ENCODE measurements around the gene PRR15L. TPM values are rescaled to one million over a fixed set of nuclear protein-coding genes. Genes with fewer than 3 reads are reported as not detected.

Gene PRR15L
- polyA plus RNA-seq, 1 experiment = not detected

DNA sequence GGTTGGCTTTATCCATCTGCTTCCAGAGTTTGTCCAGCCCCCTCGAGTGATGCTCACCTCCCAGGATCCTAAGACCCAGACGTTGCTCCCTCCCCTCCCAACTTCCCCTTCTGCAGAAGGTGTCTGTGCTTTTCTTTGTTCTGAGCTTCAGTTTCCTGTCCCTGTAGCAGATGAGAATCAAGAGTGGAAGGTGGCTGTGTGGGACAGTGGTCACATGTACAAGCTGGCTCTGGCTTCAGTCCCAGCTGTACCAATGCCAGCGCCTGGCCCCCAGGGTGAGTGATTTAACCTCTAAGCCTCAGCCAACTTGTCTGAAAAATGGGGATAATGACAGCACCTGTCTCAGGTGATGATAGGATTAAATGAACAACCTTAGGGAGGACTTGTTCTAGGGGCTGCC, 7.7 kb downstream of the PRR15L start:
- ChIA-PET CTCF (interaction anchor here (0.6 to 19.6 kb wide), 34 partner anchors 10 to 1805 kb away, joined by 3 to 380 read pairs (median 4); partner anchors contain the start of genes CDK5RAP3, PNPO, PRR15L and SCRN2), POLR2A (no interaction called here)
- no peak overlapping the region for H3K4me3 ChIP-seq (ENCODE audit: low read depth, low read length)
- DNase-seq (ENCODE audit: low read depth) = no peak
- TF ChIP-seq, protein P1, sequence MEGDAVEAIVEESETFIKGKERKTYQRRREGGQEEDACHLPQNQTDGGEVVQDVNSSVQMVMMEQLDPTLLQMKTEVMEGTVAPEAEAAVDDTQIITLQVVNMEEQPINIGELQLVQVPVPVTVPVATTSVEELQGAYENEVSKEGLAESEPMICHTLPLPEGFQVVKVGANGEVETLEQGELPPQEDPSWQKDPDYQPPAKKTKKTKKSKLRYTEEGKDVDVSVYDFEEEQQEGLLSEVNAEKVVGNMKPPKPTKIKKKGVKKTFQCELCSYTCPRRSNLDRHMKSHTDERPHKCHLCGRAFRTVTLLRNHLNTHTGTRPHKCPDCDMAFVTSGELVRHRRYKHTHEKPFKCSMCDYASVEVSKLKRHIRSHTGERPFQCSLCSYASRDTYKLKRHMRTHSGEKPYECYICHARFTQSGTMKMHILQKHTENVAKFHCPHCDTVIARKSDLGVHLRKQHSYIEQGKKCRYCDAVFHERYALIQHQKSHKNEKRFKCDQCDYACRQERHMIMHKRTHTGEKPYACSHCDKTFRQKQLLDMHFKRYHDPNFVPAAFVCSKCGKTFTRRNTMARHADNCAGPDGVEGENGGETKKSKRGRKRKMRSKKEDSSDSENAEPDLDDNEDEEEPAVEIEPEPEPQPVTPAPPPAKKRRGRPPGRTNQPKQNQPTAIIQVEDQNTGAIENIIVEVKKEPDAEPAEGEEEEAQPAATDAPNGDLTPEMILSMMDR (IDR thresholded peaks at IDR 0.05; ENCODE audit: insufficient read depth, low read depth, low read length) = no peak
- no peaks in the 10 kb centered on the region for H3K27me3 ChIP-seq (ENCODE audit: control insufficient read depth, insufficient read depth, low read length)
- peaks cover 3% of the 10 kb centered on the region; the same call in 1 of the 2 replicates for H3K36me3 ChIP-seq (ENCODE audit: control insufficient read depth, insufficient read depth, low read length)

- H3K4me3 ChIP-seq (ENCODE audit: low read depth, low read length) = peak overlapping the region; percentile 12; the same call in 1 of the 2 replicates
- TF ChIP-seq, protein P1 (IDR thresholded peaks at IDR 0.05; ENCODE audit: insufficient read depth, low read depth, low read length) = peak; percentile 95
- CTCF ChIA-PET = interaction anchor here (0.6 to 19.6 kb wide), 35 partner anchors 10 to 1805 kb away, joined by 3 to 380 read pairs (median 5); partner anchors contain the start of genes CDK5RAP3, PNPO, PRR15L and SCRN2
These were observed 8.4 kb downstream of the PRR15L start for GRCh38 chr17:47949197-47949759.

GRCh38 chr17:47948706-47949196, 8.9 kb downstream of the PRR15L start:
- Histone ChIP-seq H3K4me3 (ENCODE audit: low read depth, low read length) (no peak overlapping the region), H3K36me3 (ENCODE audit: control insufficient read depth, insufficient read depth, low read length) (peaks cover 3% of the 10 kb centered on the region), H3K27me3 (ENCODE audit: control insufficient read depth, insufficient read depth, low read length) (no peaks in the 10 kb centered on the region)
- DNase-seq (ENCODE audit: low read depth) = no peak
- CTCF ChIA-PET = interaction anchor here (0.6 to 19.6 kb wide), 28 partner anchors 10 to 210 kb away, joined by 3 to 380 read pairs (median 6); partner anchors contain the start of genes CDK5RAP3, PNPO, PRR15L and SCRN2
- POLR2A ChIA-PET = interaction anchor here (0.7 kb wide), 1 partner anchor 224 kb away, joined by 3 read pairs; no protein-coding TSS in a partner anchor
- TF ChIP-seq, protein P1 (IDR thresholded peaks at IDR 0.05; ENCODE audit: insufficient read depth, low read depth, low read length) = no peak

More at GRCh38 chr17:47949197-47949759, 8.4 kb downstream of the PRR15L start:
- H3K27me3 ChIP-seq (ENCODE audit: control insufficient read depth, insufficient read depth, low read length) = no peaks in the 10 kb centered on the region
- H3K36me3 ChIP-seq (ENCODE audit: control insufficient read depth, insufficient read depth, low read length) = peaks cover 3% of the 10 kb centered on the region
- DNase-seq (ENCODE audit: low read depth) = no peak
- POLR2A ChIA-PET = interaction anchor here (0.7 kb wide), 1 partner anchor 224 kb away, joined by 3 read pairs; no protein-coding TSS in a partner anchor

DNA sequence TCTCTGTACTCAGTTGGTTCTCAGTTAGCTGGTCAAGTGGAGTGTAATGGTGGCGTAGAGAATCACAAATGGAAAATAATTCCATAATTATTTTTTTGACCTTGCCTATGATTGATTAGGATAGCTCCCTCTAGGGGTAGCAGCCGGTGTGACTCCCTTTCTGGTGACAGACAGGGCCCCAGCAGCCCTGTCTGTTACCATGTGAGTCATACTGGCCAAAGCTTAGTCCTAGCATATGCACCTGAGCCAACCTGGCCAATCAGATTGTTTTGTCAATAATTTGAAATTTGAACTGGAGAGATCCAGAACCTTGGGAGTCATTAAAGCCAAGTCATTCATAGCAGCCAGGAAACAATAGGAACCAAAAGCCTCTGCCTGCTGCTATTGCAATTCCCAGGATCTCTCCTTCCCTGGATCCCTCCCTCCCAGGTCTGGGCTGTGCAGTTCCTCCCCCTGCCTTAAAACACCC, 10.7 kb downstream of the PRR15L start:
- peaks cover 3% of the 10 kb centered on the region for H3K36me3 ChIP-seq (ENCODE audit: control insufficient read depth, insufficient read depth, low read length)
- ChIA-PET CTCF (interaction anchor here (0.5 to 19.6 kb wide), 28 partner anchors 8 to 639 kb away, joined by 3 to 380 read pairs (median 6); partner anchors contain the start of genes CDK5RAP3, PNPO, PRR15L and SCRN2), POLR2A (no interaction called here)
- no peak for DNase-seq (ENCODE audit: low read depth)
- TF ChIP-seq, protein P1 (IDR thresholded peaks at IDR 0.05; ENCODE audit: insufficient read depth, low read depth, low read length) = peak; percentile 92
- H3K27me3 ChIP-seq (ENCODE audit: control insufficient read depth, insufficient read depth, low read length) = no peaks in the 10 kb centered on the region
- H3K4me3 ChIP-seq (ENCODE audit: low read depth, low read length) = no peak overlapping the region

DNA sequence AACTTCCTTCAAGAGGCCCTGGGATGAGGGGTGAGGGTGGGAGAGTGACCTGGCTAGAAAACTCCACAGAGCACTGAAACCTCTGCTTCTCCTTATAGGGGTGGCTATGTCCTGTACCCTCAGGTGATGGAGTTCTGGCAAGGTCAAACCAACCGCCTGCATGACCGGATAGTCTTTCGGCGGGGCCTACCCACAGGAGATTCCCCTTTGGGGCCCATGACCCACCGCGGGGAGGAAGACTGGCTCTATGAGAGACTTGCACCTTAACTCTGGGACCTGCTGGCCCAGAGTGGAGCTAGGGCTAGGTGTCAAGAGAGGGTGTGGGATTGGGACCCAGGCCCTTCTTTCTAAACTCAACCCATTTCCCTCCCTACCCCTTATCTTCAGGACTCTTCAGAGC, 11.2 kb downstream of the PRR15L start:
- H3K27me3 ChIP-seq (ENCODE audit: control insufficient read depth, insufficient read depth, low read length) = no peaks in the 10 kb centered on the region
- no peak for DNase-seq (ENCODE audit: low read depth)
- POLR2A ChIA-PET = no interaction called here
- CTCF ChIA-PET = interaction anchor here (0.9 to 19.6 kb wide), 25 partner anchors 8 to 107 kb away, joined by 3 to 380 read pairs (median 7); partner anchors contain the start of genes CDK5RAP3, PNPO, PRR15L and SCRN2
- TF ChIP-seq, protein P1 (IDR thresholded peaks at IDR 0.05; ENCODE audit: insufficient read depth, low read depth, low read length) = no peak
- no peak overlapping the region for H3K4me3 ChIP-seq (ENCODE audit: low read depth, low read length)
- H3K36me3 ChIP-seq (ENCODE audit: control insufficient read depth, insufficient read depth, low read length) = peaks cover 3% of the 10 kb centered on the region

Measured in BJ (cell line).